ENCODE data around the gene TMPRSS15. TPM values are rescaled to one million over a fixed set of nuclear protein-coding genes. Genes with fewer than 3 reads are reported as not detected.

Gene TMPRSS15
- total and polyA plus RNA-seq, 9 of the 15 experiments (the other 6 are each of a cell fraction or from before 2014, with no cell fraction given), result 0.03 to 0.11 (median 0.04) TPM; not detected in 4

DNA sequence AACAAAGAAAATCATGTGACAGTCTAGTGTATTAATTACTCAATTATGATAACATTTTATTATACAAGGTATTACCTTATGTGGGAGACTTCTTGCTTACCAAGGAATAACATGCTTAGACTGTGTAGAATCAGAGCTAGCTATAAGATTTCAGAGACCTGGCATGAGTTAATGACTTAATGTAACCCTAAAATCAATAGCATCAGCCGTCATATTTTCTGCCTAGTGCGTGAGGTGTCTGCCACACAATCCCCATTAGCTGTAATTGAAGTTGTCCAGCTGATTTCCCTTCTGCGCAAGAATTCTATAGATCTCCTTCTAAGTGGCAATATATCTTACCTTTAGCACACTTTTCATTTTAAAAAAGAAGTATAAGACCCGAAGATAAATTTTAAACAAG lies 130.2 kb downstream of the TMPRSS15 start:
- H2AFZ ChIP-seq (ENCODE audit: low read depth, low read length), result no peak overlapping the region
- H3K79me2 ChIP-seq (ENCODE audit: control insufficient read depth, insufficient read depth, low read length), result no peaks in the 10 kb centered on the region
- no TSS peak for BruUV-seq (replicated peaks)
- H3K9me1 ChIP-seq (ENCODE audit: control insufficient read depth, insufficient read depth, low read length), result no peaks in the 10 kb centered on the region
- H3K27ac ChIP-seq (ENCODE audit: extremely low read depth, low read depth, low read length), result no peak overlapping the region
- POLR2A ChIA-PET, result no interaction called here
- no peak overlapping the region for H3K4me2 ChIP-seq (ENCODE audit: insufficient read depth, low read length)
- H3K9me3 ChIP-seq (replicated peaks; ENCODE audit: control insufficient read depth, insufficient read depth, low read depth, low read length), result no peaks in the 10 kb centered on the region
- no peak overlapping the region for H3K4me3 ChIP-seq
- TF ChIP-seq SIN3B (IDR thresholded peaks at IDR 0.05; ENCODE audit: low read depth), result no peak
- TF ChIP-seq TAF15 (IDR thresholded peaks at IDR 0.05; ENCODE audit: low read depth, low read length), result no peak
- TF ChIP-seq HNRNPH1 (optimal IDR thresholded peaks at IDR 0.05; ENCODE audit: low read depth, low read length), result no peak
- no peak for TF ChIP-seq JUND (IDR thresholded peaks at IDR 0.05; ENCODE audit: borderline replicate concordance, low read depth, low read length)
- no peak for TF ChIP-seq JUND (tag; IDR thresholded peaks at IDR 0.05; ENCODE audit: borderline replicate concordance, low read depth, low read length)
- no peak for TF ChIP-seq PCBP2 (IDR thresholded peaks at IDR 0.05; ENCODE audit: low read depth, low read length, poor library complexity, severe bottlenecking)
- TF ChIP-seq ZKSCAN8 (CRISPR knock-in tag; IDR thresholded peaks at IDR 0.05), result no peak
- TF ChIP-seq FOXP4 (CRISPR knock-in tag; IDR thresholded peaks at IDR 0.05; ENCODE audit: borderline replicate concordance), result no peak
- TF ChIP-seq NBN (IDR thresholded peaks at IDR 0.05; ENCODE audit: low read depth), result no peak
- no peak for TF ChIP-seq ETV6 (IDR thresholded peaks at IDR 0.05; ENCODE audit: borderline replicate concordance in 1 of 2, low read depth in 2 of 2, low read length in 1 of 2)
- no peak for TF ChIP-seq ETV6 (CRISPR knock-in tag; IDR thresholded peaks at IDR 0.05; ENCODE audit: borderline replicate concordance)
- no peak for TF ChIP-seq MAFG (tag; conservative IDR thresholded peaks at IDR 0.05)
- no peak for TF ChIP-seq CBFA2T2 (conservative IDR thresholded peaks at IDR 0.05)
- TF ChIP-seq, protein P1, sequence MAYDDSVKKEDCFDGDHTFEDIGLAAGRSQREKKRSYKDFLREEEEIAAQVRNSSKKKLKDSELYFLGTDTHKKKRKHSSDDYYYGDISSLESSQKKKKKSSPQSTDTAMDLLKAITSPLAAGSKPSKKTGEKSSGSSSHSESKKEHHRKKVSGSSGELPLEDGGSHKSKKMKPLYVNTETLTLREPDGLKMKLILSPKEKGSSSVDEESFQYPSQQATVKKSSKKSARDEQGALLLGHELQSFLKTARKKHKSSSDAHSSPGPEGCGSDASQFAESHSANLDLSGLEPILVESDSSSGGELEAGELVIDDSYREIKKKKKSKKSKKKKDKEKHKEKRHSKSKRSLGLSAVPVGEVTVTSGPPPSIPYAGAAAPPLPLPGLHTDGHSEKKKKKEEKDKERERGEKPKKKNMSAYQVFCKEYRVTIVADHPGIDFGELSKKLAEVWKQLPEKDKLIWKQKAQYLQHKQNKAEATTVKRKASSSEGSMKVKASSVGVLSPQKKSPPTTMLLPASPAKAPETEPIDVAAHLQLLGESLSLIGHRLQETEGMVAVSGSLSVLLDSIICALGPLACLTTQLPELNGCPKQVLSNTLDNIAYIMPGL (CRISPR knock-in tag; IDR thresholded peaks at IDR 0.05), result no peak
- TF ChIP-seq ZBTB17 (CRISPR knock-in tag; IDR thresholded peaks at IDR 0.05), result no peak
- TF ChIP-seq ZBTB9 (CRISPR knock-in tag; IDR thresholded peaks at IDR 0.05), result no peak
- no peaks in the 10 kb centered on the region for H3K27me3 ChIP-seq (ENCODE audit: control insufficient read depth in 2 of 2, insufficient read depth in 2 of 2, low read length in 2 of 2)
- no peaks in the 10 kb centered on the region for H4K20me1 ChIP-seq (replicated peaks; ENCODE audit: control insufficient read depth, insufficient read depth, low read length)
- no peak for ATAC-seq
- DNase-seq (ENCODE audit: extremely low read depth in 1 of 4, low spot score in 3 of 4), result no peak
- H3K4me1 ChIP-seq (replicated peaks in 1 of 2; ENCODE audit: control insufficient read depth in 2 of 2, insufficient read depth in 2 of 2, low read length in 2 of 2), result no peaks in the 10 kb centered on the region
- in situ Hi-C loops (cut with MboI), result no loop called here
- 2% methylated on average over 4 of the region's 4 CpGs for WGBS (ENCODE audit: insufficient coverage, low coverage, missing lambda C conversion rate)
- no peak for FAIRE-seq
- CTCF ChIA-PET (ENCODE audit: low intra/inter-chr PET ratio), result no interaction called here
- intact Hi-C loops (cut with micrococcal nuclease), result no loop called here
- H3K9ac ChIP-seq (ENCODE audit: insufficient read depth in 1 of 2, low read depth in 2 of 2, low read length in 2 of 2), result no peak overlapping the region
- H3K36me3 ChIP-seq (ENCODE audit: control insufficient read depth, insufficient read depth, low read length), result no peaks in the 10 kb centered on the region

Data from K562 (cell line).